Hepatocyte (in vitro differentiated cells): ENCODE data around the gene CLECL1.

ENCODE experiments used
- CTCF ChIP-seq: fragments of 200-600 bp; sonication (generic); IDR thresholded peaks from 2 replicates; pipeline ENCODE4 v1.5.1; 2016; ENCODE audit warnings: antibody characterized with exemption, mild to moderate bottlenecking; ENCODE audit not compliant: poor library complexity
- EZH2 ChIP-seq: fragments of 200-600 bp; sonication (generic); IDR thresholded peaks from 2 replicates; pipeline ENCODE4 v1.6.1; 2016; ENCODE audit warnings: antibody characterized with exemption, mild to moderate bottlenecking, borderline replicate concordance
- EZH2phosphoT487 ChIP-seq: fragments of 200-600 bp; sonication (generic); IDR thresholded peaks from one replicate; pipeline ENCODE4 v1.6.1; 2018; ENCODE audit warnings: antibody characterized with exemption, mild to moderate bottlenecking, low read depth, moderate library complexity; ENCODE audit not compliant: unreplicated experiment, severe bottlenecking

- no peak for TF ChIP-seq EZH2
- TF ChIP-seq CTCF = no peak
- TF ChIP-seq EZH2phosphoT487 = no peak
Observed at GRCh38 chr12:9702255-9702654, 30.6 kb downstream of the CLECL1 start.
